Neural cell (in vitro differentiated cells): Measurements from ENCODE around the gene APP.

ENCODE experiments used
- CTCF ChIP-seq: fragments of 450-650 bp; IDR thresholded peaks from 2 replicates; pipeline ENCODE4 v1.5.1; 2014; ENCODE audit warnings: antibody characterized with exemption, mild to moderate bottlenecking, moderate library complexity; ENCODE audit not compliant: poor library complexity, severe bottlenecking
- EP300 ChIP-seq: fragments of 450-650 bp; conservative IDR thresholded peaks from 2 replicates; pipeline ENCODE4 v1.6.1; 2014; ENCODE audit warnings: antibody characterized with exemption, mild to moderate bottlenecking, moderate library complexity; ENCODE audit not compliant: poor library complexity, severe bottlenecking
- MXI1 ChIP-seq: fragments of 450-650 bp; conservative IDR thresholded peaks from 2 replicates; pipeline ENCODE4 v1.6.1; 2014; ENCODE audit warnings: antibody characterized with exemption, mild to moderate bottlenecking; ENCODE audit not compliant: poor library complexity, severe bottlenecking
- POLR2AphosphoS5 ChIP-seq: IDR thresholded peaks from 2 replicates; pipeline ENCODE4 v1.6.1; 2012
- RAD21 ChIP-seq: fragments of 450-650 bp; conservative IDR thresholded peaks from 2 replicates; pipeline ENCODE4 v1.6.1; 2014; ENCODE audit warnings: antibody characterized with exemption, mild to moderate bottlenecking, moderate library complexity
- SMC3 ChIP-seq: fragments of 450-650 bp; conservative IDR thresholded peaks from 2 replicates; pipeline ENCODE4 v1.6.1; 2014; ENCODE audit warnings: antibody characterized with exemption, mild to moderate bottlenecking, moderate library complexity; ENCODE audit not compliant: poor library complexity

- TF ChIP-seq CTCF (no peak), POLR2AphosphoS5 (no peak), EP300 (no peak), RAD21 (no peak), SMC3 (no peak), MXI1 (no peak)
Measured at GRCh38 chr21:25961042-25961441, 209.5 kb downstream of the APP start.
